ENCODE measurements around the gene TMED9. TPM values are rescaled to one million over a fixed set of nuclear protein-coding genes. Genes with fewer than 3 reads are reported as not detected.

TMED9 gene
- total and polyA plus RNA-seq, 9 of the 15 experiments (the other 6 are each of a cell fraction or from before 2014, with no cell fraction given) = 43.7 to 301 (median 90.0) TPM

DNA sequence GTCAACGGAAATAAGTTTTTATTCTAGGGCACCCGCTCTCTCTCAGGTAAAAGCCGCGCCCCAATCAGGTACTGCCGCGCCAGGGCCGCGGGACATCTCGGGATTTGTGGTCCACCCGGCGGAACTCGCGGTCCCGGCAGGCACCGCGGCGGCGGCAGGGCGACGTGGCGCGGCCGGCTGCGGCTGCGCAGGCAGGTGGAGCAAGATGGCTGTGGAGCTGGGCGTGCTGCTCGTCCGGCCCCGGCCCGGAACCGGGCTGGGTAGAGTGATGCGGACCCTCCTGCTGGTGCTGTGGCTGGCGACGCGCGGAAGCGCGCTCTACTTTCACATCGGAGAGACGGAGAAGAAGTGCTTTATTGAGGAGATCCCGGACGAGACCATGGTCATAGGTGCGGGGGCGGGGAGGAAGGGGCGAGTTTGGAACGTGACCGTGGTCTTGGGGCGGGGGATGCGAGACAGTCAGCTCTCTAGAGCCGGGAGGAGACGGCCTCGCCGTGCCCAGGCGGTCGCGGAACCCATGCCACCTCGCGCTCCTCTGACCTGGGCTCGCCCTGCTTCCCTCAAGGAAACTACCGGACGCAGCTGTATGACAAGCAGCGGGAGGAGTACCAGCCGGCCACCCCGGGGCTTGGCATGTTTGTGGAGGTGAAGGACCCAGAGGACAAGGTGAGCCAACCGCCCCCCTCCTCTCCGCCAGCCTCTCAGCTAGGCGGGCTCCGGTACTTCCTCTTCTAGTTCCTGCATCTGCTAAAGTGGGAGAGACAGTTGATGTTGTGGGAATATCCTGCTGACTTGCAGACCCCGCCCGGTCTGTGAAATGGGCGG lies at the start of gene TMED9 (continued):
- TF ChIP-seq PHB2 (IDR thresholded peaks at IDR 0.05; ENCODE audit: low read depth) (no peak), POLR2AphosphoS2 (IDR thresholded peaks at IDR 0.05; ENCODE audit: low read length) (no peak; the same call in 1 of the 2 replicates), EP300 (IDR thresholded peaks at IDR 0.05; ENCODE audit: low read length) (no peak), JUN (IDR thresholded peaks at IDR 0.05; ENCODE audit: borderline replicate concordance, low read depth, low read length) (peak; percentile 42; the same call in 1 of the 2 replicates), JUN (CRISPR knock-in tag; IDR thresholded peaks at IDR 0.05; ENCODE audit: borderline replicate concordance) (no peak), PPARD (CRISPR knock-in tag; IDR thresholded peaks at IDR 0.05) (no peak), ZNF184 (CRISPR knock-in tag; IDR thresholded peaks at IDR 0.05) (no peak), TAF9B (IDR thresholded peaks at IDR 0.05; ENCODE audit: partially characterized antibody) (peak; percentile 82), KHSRP (IDR thresholded peaks at IDR 0.05) (no peak), TRIM24 (IDR thresholded peaks at IDR 0.05) (no peak), MYNN (IDR thresholded peaks at IDR 0.05) (no peak), MYNN (CRISPR knock-in tag; IDR thresholded peaks at IDR 0.05) (no peak), TEAD2 (tag; IDR thresholded peaks at IDR 0.05) (no peak), NRF1 (conservative IDR thresholded peaks at IDR 0.05 in 1 of 2, IDR thresholded peaks at IDR 0.05 in 1 of 2) (peak; percentile 96 to 97), HNRNPUL1 (IDR thresholded peaks at IDR 0.05; ENCODE audit: low read length) (no peak), ZSCAN29 (IDR thresholded peaks at IDR 0.05) (no peak), CTBP1 (IDR thresholded peaks at IDR 0.05; ENCODE audit: borderline replicate concordance) (peak; percentile 42; the same call in 1 of the 2 replicates)
- TF ChIP-seq, protein P1, sequence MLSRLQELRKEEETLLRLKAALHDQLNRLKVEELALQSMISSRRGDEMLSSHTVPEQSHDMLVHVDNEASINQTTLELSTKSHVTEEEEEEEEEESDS (CRISPR knock-in tag; IDR thresholded peaks at IDR 0.05) = no peak
- TF ChIP-seq, protein P2, sequence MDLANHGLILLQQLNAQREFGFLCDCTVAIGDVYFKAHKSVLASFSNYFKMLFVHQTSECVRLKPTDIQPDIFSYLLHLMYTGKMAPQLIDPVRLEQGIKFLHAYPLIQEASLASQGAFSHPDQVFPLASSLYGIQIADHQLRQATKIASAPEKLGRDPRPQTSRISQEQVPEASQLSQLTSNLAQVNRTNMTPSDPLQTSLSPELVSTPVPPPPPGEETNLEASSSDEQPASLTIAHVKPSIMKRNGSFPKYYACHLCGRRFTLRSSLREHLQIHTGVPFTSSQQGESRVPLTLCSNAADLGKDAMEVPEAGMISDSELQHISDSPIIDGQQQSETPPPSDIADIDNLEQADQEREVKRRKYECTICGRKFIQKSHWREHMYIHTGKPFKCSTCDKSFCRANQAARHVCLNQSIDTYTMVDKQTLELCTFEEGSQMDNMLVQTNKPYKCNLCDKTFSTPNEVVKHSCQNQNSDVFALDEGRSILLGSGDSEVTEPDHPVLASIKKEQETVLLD (IDR thresholded peaks at IDR 0.05) = peak; percentile 42; the same call in 1 of the 2 replicates
- TF ChIP-seq, protein P3, sequence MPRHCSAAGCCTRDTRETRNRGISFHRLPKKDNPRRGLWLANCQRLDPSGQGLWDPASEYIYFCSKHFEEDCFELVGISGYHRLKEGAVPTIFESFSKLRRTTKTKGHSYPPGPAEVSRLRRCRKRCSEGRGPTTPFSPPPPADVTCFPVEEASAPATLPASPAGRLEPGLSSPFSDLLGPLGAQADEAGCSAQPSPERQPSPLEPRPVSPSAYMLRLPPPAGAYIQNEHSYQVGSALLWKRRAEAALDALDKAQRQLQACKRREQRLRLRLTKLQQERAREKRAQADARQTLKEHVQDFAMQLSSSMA (CRISPR knock-in tag; IDR thresholded peaks at IDR 0.05) = no peak
- TF ChIP-seq, protein P4, sequence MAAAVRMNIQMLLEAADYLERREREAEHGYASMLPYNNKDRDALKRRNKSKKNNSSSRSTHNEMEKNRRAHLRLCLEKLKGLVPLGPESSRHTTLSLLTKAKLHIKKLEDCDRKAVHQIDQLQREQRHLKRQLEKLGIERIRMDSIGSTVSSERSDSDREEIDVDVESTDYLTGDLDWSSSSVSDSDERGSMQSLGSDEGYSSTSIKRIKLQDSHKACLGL (CRISPR knock-in tag; IDR thresholded peaks at IDR 0.05; ENCODE audit: borderline replicate concordance, poor library complexity, severe bottlenecking) = no peak
- TF ChIP-seq, protein P5, sequence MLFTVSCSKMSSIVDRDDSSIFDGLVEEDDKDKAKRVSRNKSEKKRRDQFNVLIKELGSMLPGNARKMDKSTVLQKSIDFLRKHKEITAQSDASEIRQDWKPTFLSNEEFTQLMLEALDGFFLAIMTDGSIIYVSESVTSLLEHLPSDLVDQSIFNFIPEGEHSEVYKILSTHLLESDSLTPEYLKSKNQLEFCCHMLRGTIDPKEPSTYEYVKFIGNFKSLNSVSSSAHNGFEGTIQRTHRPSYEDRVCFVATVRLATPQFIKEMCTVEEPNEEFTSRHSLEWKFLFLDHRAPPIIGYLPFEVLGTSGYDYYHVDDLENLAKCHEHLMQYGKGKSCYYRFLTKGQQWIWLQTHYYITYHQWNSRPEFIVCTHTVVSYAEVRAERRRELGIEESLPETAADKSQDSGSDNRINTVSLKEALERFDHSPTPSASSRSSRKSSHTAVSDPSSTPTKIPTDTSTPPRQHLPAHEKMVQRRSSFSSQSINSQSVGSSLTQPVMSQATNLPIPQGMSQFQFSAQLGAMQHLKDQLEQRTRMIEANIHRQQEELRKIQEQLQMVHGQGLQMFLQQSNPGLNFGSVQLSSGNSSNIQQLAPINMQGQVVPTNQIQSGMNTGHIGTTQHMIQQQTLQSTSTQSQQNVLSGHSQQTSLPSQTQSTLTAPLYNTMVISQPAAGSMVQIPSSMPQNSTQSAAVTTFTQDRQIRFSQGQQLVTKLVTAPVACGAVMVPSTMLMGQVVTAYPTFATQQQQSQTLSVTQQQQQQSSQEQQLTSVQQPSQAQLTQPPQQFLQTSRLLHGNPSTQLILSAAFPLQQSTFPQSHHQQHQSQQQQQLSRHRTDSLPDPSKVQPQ (CRISPR knock-in tag; IDR thresholded peaks at IDR 0.05; ENCODE audit: borderline replicate concordance) = no peak

Data from K562 (cell line).